ENCODE data around the gene DENND1C. TPM values are rescaled to one million over a fixed set of nuclear protein-coding genes. Genes with fewer than 3 reads are reported as not detected.

DENND1C gene
- total and polyA plus RNA-seq, 9 of the 15 experiments (the other 6 are each of a cell fraction or from before 2014, with no cell fraction given): 0.03 to 1.2 (median 0.32) TPM; not detected in 1

GRCh38 chr19:6491802-6492592 is 10.4 kb upstream of the DENND1C start:
- Histone ChIP-seq H3K9ac (ENCODE audit: insufficient read depth in 1 of 2, low read depth in 2 of 2, low read length in 2 of 2) (no peak overlapping the region), H3K9me3 (replicated peaks; ENCODE audit: control insufficient read depth, insufficient read depth, low read depth, low read length) (no peaks in the 10 kb centered on the region; the same call in 1 of the 2 replicates), H3K9me1 (ENCODE audit: control insufficient read depth, insufficient read depth, low read length) (no peaks in the 10 kb centered on the region), H3K27ac (ENCODE audit: extremely low read depth, low read depth, low read length) (no peak overlapping the region), H3K4me2 (ENCODE audit: insufficient read depth, low read length) (no peak overlapping the region), H3K4me1 (replicated peaks in 1 of 2; ENCODE audit: control insufficient read depth in 2 of 2, insufficient read depth in 2 of 2, low read length in 2 of 2) (peaks cover 5% of the 10 kb centered on the region in 2 experiments; a peak in 4 of 5 replicates), H2AFZ (ENCODE audit: low read depth, low read length) (no peak overlapping the region), H3K36me3 (ENCODE audit: control insufficient read depth, insufficient read depth, low read length) (no peaks in the 10 kb centered on the region), H3K4me3 (no peak overlapping the region), H3K27me3 (ENCODE audit: control insufficient read depth in 2 of 2, insufficient read depth in 2 of 2, low read length in 2 of 2) (no peaks in the 10 kb centered on the region), H4K20me1 (replicated peaks; ENCODE audit: control insufficient read depth, insufficient read depth, low read length) (no peaks in the 10 kb centered on the region), H3K79me2 (ENCODE audit: control insufficient read depth, insufficient read depth, low read length) (no peaks in the 10 kb centered on the region)
- POLR2A ChIA-PET: interaction anchor here (0.6 kb wide), 1 partner anchor 383 kb away, joined by 3 read pairs; no protein-coding TSS in a partner anchor
- peak in 1 of 4 experiments; percentile 2 for DNase-seq (ENCODE audit: extremely low read depth in 1 of 4, low spot score in 3 of 4)
- no TSS peak for BruUV-seq (replicated peaks)
- 9% methylated on average over 3 of the region's 4 CpGs for WGBS (ENCODE audit: insufficient coverage, low coverage, missing lambda C conversion rate)
- no peak for ATAC-seq
- FAIRE-seq: peak; percentile 54
- CTCF ChIA-PET (ENCODE audit: low intra/inter-chr PET ratio): interaction anchor here (0.8 kb wide), 1 partner anchor 9 kb away, joined by 4 read pairs; no protein-coding TSS in a partner anchor
- in situ Hi-C loops (cut with MboI): no loop called here
- intact Hi-C loops (cut with micrococcal nuclease): no loop called here
- no peak for TF ChIP-seq XRCC4 (IDR thresholded peaks at IDR 0.05; ENCODE audit: extremely low read depth, insufficient read depth, insufficient read length)
- peak in 1 of 3 experiments; percentile 56 for TF ChIP-seq YY1 (IDR thresholded peaks at IDR 0.05; ENCODE audit: borderline replicate concordance in 1 of 3, control insufficient read depth in 1 of 3, extremely low read depth in 1 of 3, insufficient read depth in 3 of 3, insufficient read length in 1 of 3, insufficient replicate concordance in 2 of 3, low read depth in 1 of 3, low read length in 2 of 3)

DNA sequence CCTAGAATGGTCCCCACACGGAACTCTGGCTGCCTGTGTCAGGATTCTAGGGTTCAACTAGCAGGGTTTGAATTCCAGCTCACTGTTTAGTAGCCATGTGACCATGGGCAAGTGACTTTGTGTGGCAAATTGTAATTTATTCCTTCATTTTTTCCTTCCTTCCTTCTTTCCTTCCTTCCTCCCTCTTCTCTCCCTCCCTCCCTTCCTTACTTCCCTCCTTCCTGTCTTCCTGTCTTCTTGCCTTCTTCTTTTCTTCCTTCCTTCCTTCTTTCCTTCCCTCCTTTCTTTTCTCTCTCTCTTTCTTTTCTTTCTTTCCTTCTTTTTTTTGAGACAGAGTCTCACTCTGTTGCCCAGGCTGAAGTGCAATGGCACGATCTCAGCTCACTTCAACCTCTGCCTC is 8.5 kb upstream of the DENND1C start:
- DNase-seq (ENCODE audit: extremely low read depth in 1 of 4, low spot score in 3 of 4) (no peak), ATAC-seq (no peak), FAIRE-seq (no peak)
- Histone ChIP-seq H3K4me2 (ENCODE audit: insufficient read depth, low read length) (no peak overlapping the region), H3K27ac (ENCODE audit: extremely low read depth, low read depth, low read length) (no peak overlapping the region), H3K79me2 (ENCODE audit: control insufficient read depth, insufficient read depth, low read length) (no peaks in the 10 kb centered on the region), H3K4me3 (no peak overlapping the region), H2AFZ (ENCODE audit: low read depth, low read length) (peak overlapping the region; percentile 87), H3K27me3 (ENCODE audit: control insufficient read depth in 2 of 2, insufficient read depth in 2 of 2, low read length in 2 of 2) (no peaks in the 10 kb centered on the region), H3K4me1 (replicated peaks in 1 of 2; ENCODE audit: control insufficient read depth in 2 of 2, insufficient read depth in 2 of 2, low read length in 2 of 2) (peaks cover 5% of the 10 kb centered on the region in 2 experiments; a peak in 4 of 5 replicates), H3K9me1 (ENCODE audit: control insufficient read depth, insufficient read depth, low read length) (no peaks in the 10 kb centered on the region), H3K9ac (ENCODE audit: insufficient read depth in 1 of 2, low read depth in 2 of 2, low read length in 2 of 2) (no peak overlapping the region), H3K9me3 (replicated peaks; ENCODE audit: control insufficient read depth, insufficient read depth, low read depth, low read length) (no peaks in the 10 kb centered on the region; the same call in 1 of the 2 replicates), H4K20me1 (replicated peaks; ENCODE audit: control insufficient read depth, insufficient read depth, low read length) (no peaks in the 10 kb centered on the region), H3K36me3 (ENCODE audit: control insufficient read depth, insufficient read depth, low read length) (no peaks in the 10 kb centered on the region)
- ChIA-PET POLR2A (interaction anchor here (1.1 kb wide), 1 partner anchor 9 kb away, joined by 5 read pairs; no protein-coding TSS in a partner anchor), CTCF (ENCODE audit: low intra/inter-chr PET ratio) (no interaction called here)
- WGBS (ENCODE audit: insufficient coverage, low coverage, missing lambda C conversion rate): 8% methylated on average over 1 of the region's 2 CpGs
- BruUV-seq (replicated peaks): no TSS peak
- in situ Hi-C loops (cut with MboI) (no loop called here), intact Hi-C loops (cut with micrococcal nuclease) (no loop called here)
- TF ChIP-seq KHSRP (IDR thresholded peaks at IDR 0.05) (no peak), ZNF133 (CRISPR knock-in tag; IDR thresholded peaks at IDR 0.05) (no peak), HCFC1 (IDR thresholded peaks at IDR 0.05; ENCODE audit: low read depth, low read length) (no peak), MCM3 (IDR thresholded peaks at IDR 0.05) (0 out of 2 replicates have a peak, but pooled peaks have one; percentile 56), CTCF (IDR thresholded peaks at IDR 0.05 in 2 of 3, conservative IDR thresholded peaks at IDR 0.05 in 1 of 3; ENCODE audit: insufficient read depth in 2 of 3, low read depth in 1 of 3, low read length in 3 of 3) (no peak)
- TF ChIP-seq, protein P1, sequence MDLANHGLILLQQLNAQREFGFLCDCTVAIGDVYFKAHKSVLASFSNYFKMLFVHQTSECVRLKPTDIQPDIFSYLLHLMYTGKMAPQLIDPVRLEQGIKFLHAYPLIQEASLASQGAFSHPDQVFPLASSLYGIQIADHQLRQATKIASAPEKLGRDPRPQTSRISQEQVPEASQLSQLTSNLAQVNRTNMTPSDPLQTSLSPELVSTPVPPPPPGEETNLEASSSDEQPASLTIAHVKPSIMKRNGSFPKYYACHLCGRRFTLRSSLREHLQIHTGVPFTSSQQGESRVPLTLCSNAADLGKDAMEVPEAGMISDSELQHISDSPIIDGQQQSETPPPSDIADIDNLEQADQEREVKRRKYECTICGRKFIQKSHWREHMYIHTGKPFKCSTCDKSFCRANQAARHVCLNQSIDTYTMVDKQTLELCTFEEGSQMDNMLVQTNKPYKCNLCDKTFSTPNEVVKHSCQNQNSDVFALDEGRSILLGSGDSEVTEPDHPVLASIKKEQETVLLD (IDR thresholded peaks at IDR 0.05): peak; percentile 52; the same call in 1 of the 2 replicates
- TF ChIP-seq, protein P2, sequence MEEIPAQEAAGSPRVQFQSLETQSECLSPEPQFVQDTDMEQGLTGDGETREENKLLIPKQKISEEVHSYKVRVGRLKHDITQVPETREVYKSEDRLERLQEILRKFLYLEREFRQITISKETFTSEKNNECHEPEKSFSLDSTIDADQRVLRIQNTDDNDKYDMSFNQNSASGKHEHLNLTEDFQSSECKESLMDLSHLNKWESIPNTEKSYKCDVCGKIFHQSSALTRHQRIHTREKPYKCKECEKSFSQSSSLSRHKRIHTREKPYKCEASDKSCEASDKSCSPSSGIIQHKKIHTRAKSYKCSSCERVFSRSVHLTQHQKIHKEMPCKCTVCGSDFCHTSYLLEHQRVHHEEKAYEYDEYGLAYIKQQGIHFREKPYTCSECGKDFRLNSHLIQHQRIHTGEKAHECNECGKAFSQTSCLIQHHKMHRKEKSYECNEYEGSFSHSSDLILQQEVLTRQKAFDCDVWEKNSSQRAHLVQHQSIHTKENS (CRISPR knock-in tag; IDR thresholded peaks at IDR 0.05): no peak

All from K562 (cell line).